Natural killer cell (primary cell): Measurements from ENCODE around the gene EMC8. TPM values are rescaled to one million over a fixed set of nuclear protein-coding genes. Genes with fewer than 3 reads are reported as not detected.

Experiments used
- ATAC-seq, 3 donors: fragments of 150-1000 bp in 2 of 3; fragments of 200-7000 bp in 1 of 3; cut with Tn5 transposase; 1 replicate in 1 of 3; 2 replicates in 2 of 3; pipeline ENCODE4 v1.10.0; 2021; ENCODE audit warnings: mild to moderate bottlenecking in 2 of 3, moderate library complexity in 2 of 3
- DNase-seq, 2 donors: peaks; one replicate each; pipeline versions ENCODE4 v3.0.0 to v3.0.0-alpha.2; 2013 to 2021; ENCODE audit warnings: mixed read lengths in 1 of 2
- H3K27ac ChIP-seq: one replicate; pipeline ENCODE4 v1.5.1; 2013; ENCODE audit warnings: mild to moderate bottlenecking, low read length
- H3K27me3 ChIP-seq: one replicate; pipeline ENCODE4 v1.6.1; 2013; ENCODE audit warnings: low read length; ENCODE audit not compliant: control insufficient read depth, insufficient read depth
- H3K36me3 ChIP-seq: one replicate; pipeline ENCODE4 v1.6.1; 2013; ENCODE audit warnings: low read length; ENCODE audit not compliant: control insufficient read depth, insufficient read depth
- H3K4me1 ChIP-seq: one replicate; pipeline ENCODE4 v1.6.1; 2013; ENCODE audit warnings: low read length; ENCODE audit not compliant: control insufficient read depth, insufficient read depth
- H3K4me3 ChIP-seq: one replicate; pipeline ENCODE4 v1.5.1; 2013; ENCODE audit warnings: low read length
- H3K9me3 ChIP-seq: one replicate; pipeline ENCODE4 v1.6.1; 2013; ENCODE audit warnings: low read length; ENCODE audit not compliant: control insufficient read depth, insufficient read depth
- H3K27ac Mint-ChIP-seq, 2 donors: one replicate each; pipeline ENCODE4 v1.8.0; 2022; ENCODE audit warnings: mild to moderate bottlenecking in 2 of 2, mixed read lengths in 2 of 2, moderate library complexity in 1 of 2
- H3K27me3 Mint-ChIP-seq, 2 donors: one replicate each; pipeline ENCODE4 v1.8.0; 2022; ENCODE audit warnings: low read depth in 2 of 2, mixed read lengths in 2 of 2
- H3K36me3 Mint-ChIP-seq: one replicate; pipeline ENCODE4 v1.8.0; 2022; ENCODE audit warnings: mixed read lengths
- H3K4me1 Mint-ChIP-seq, 2 donors: one replicate each; pipeline ENCODE4 v1.8.0; 2022; ENCODE audit warnings: mixed read lengths in 2 of 2
- H3K4me3 Mint-ChIP-seq: one replicate; pipeline ENCODE4 v1.8.0; 2022; ENCODE audit warnings: mild to moderate bottlenecking, moderate library complexity, mixed read lengths
- H3K9me3 Mint-ChIP-seq, 2 donors: one replicate each; pipeline ENCODE4 v1.8.0; 2022; ENCODE audit warnings: mixed read lengths in 2 of 2
- WGBS: methylation state at CpG from one replicate; pipeline ENCODE4 v1.1.7; 2013; ENCODE audit warnings: missing lambda C conversion rate; ENCODE audit not compliant: insufficient coverage; 5-methylcytosine and 5-hydroxymethylcytosine counted together
- intact Hi-C: fragments of 100-400 bp; cut with micrococcal nuclease; formaldehyde crosslinking; loops from one replicate; pipeline ENCODE4 v1.14.2; 2022
- total RNA-seq, 4 donors: library from RNA; stranded (reverse); fragments of 120-200 nt in 1 of 4; gene quantifications; one replicate each; pipeline versions ENCODE4 v1.2.3 to v1.2.4, GENCODE V29; 2013 to 2022
- TF ChIP-seq, protein P1 (sequence below): fragments of 200-600 bp; IDR thresholded peaks from one replicate; pipeline ENCODE4 v1.8.0; 2022; ENCODE audit warnings: antibody characterized with exemption

EMC8 gene
- total RNA-seq, 3 donors from 2014 or later (not counting 1 experiment from before 2014, with no cell fraction given) = 21.2 to 26.4 (median 24.1) TPM

GRCh38 chr16:85844169-85844481 is 44.8 kb upstream of the EMC8 start:
- no peak overlapping the region for H3K27ac ChIP-seq
- intact Hi-C loops = no loop called here

DNA sequence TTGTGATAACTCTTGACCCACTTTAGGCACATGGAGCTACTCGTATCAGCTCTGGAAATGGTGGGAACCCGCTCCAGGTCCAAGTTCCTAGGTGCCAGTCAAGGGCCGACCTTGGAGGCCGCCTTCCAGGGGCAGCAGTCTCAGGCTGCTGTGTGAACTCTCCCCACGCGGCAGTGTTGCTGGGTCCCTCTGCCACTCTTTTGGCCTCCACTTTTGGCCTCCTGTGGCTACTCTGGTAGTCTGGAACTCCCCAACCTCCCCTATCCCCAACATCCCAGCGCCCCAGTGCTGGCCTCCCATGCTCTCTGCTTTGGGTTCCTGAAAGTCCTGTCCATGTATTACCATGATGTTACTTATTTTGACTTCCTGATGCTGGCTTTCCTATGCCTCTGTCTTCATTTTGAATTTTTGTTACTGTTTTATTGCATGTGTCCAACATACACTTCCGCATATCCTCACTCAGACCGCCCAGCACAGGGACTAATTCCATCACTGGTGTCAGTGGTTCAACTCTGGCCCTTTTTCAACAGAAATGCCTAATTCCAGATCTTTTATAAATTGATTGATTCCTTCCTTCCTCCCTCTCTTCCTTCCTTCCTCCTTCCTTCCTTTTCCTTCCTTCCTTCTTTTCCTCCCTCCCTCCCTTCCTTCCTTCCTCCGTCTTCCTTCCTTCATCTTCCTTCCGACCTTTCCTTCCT is 44.3 kb upstream of the EMC8 start:
- H3K9me3 ChIP-seq = no peaks in the 10 kb centered on the region
- no peaks in the 10 kb centered on the region for H3K9me3 Mint-ChIP-seq
- H3K36me3 Mint-ChIP-seq = no peaks in the 10 kb centered on the region
- H3K4me3 Mint-ChIP-seq = no peak overlapping the region
- H3K27me3 Mint-ChIP-seq = peaks cover 22 to 27% of the 10 kb centered on the region in 2 donors
- H3K27ac Mint-ChIP-seq = no peak overlapping the region
- H3K4me1 Mint-ChIP-seq = peaks cover 25 to 26% of the 10 kb centered on the region in 2 donors
- ATAC-seq = no peak
- no peaks in the 10 kb centered on the region for H3K27me3 ChIP-seq
- intact Hi-C loops = no loop called here
- no peaks in the 10 kb centered on the region for H3K36me3 ChIP-seq
- TF ChIP-seq, protein P1, sequence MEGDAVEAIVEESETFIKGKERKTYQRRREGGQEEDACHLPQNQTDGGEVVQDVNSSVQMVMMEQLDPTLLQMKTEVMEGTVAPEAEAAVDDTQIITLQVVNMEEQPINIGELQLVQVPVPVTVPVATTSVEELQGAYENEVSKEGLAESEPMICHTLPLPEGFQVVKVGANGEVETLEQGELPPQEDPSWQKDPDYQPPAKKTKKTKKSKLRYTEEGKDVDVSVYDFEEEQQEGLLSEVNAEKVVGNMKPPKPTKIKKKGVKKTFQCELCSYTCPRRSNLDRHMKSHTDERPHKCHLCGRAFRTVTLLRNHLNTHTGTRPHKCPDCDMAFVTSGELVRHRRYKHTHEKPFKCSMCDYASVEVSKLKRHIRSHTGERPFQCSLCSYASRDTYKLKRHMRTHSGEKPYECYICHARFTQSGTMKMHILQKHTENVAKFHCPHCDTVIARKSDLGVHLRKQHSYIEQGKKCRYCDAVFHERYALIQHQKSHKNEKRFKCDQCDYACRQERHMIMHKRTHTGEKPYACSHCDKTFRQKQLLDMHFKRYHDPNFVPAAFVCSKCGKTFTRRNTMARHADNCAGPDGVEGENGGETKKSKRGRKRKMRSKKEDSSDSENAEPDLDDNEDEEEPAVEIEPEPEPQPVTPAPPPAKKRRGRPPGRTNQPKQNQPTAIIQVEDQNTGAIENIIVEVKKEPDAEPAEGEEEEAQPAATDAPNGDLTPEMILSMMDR = no peak
- H3K4me1 ChIP-seq = peaks cover 25% of the 10 kb centered on the region
- DNase-seq = no peak
- no peak overlapping the region for H3K27ac ChIP-seq
- no peak overlapping the region for H3K4me3 ChIP-seq
- WGBS = 93% methylated on average over 11 of the region's 11 CpGs

More at GRCh38 chr16:85844169-85844481, 44.8 kb upstream of the EMC8 start:
- peak overlapping the region in 1 of 2 donors; percentile 70 for H3K27ac Mint-ChIP-seq
- H3K9me3 Mint-ChIP-seq = no peaks in the 10 kb centered on the region
- no peaks in the 10 kb centered on the region for H3K36me3 Mint-ChIP-seq
- Histone ChIP-seq H3K9me3 (no peaks in the 10 kb centered on the region), H3K4me3 (no peak overlapping the region), H3K4me1 (peaks cover 20% of the 10 kb centered on the region), H3K36me3 (no peaks in the 10 kb centered on the region), H3K27me3 (no peaks in the 10 kb centered on the region)
- H3K4me3 Mint-ChIP-seq = no peak overlapping the region
- peaks cover 25 to 26% of the 10 kb centered on the region in 2 donors for H3K4me1 Mint-ChIP-seq
- TF ChIP-seq, protein P1 = no peak
- ATAC-seq (no peak), DNase-seq (no peak)
- peaks cover 17 to 23% of the 10 kb centered on the region in 2 donors for H3K27me3 Mint-ChIP-seq

GRCh38 chr16:85842848-85843247 is 43.5 kb upstream of the EMC8 start:
- Histone ChIP-seq H3K9me3 (no peaks in the 10 kb centered on the region), H3K27ac (no peak overlapping the region), H3K4me3 (no peak overlapping the region), H3K27me3 (no peaks in the 10 kb centered on the region), H3K4me1 (peaks cover 27% of the 10 kb centered on the region), H3K36me3 (no peaks in the 10 kb centered on the region)
- H3K27me3 Mint-ChIP-seq = peaks cover 22 to 27% of the 10 kb centered on the region in 2 donors
- no peaks in the 10 kb centered on the region for H3K36me3 Mint-ChIP-seq
- WGBS = 98% methylated on average over 9 of the region's 9 CpGs
- intact Hi-C loops = no loop called here
- ATAC-seq = no peak
- no peak for DNase-seq
- peaks cover 21 to 22% of the 10 kb centered on the region in 2 donors for H3K4me1 Mint-ChIP-seq
- H3K4me3 Mint-ChIP-seq = no peak overlapping the region
- TF ChIP-seq, protein P1 = no peak
- no peak overlapping the region for H3K27ac Mint-ChIP-seq
- H3K9me3 Mint-ChIP-seq = no peaks in the 10 kb centered on the region

DNA sequence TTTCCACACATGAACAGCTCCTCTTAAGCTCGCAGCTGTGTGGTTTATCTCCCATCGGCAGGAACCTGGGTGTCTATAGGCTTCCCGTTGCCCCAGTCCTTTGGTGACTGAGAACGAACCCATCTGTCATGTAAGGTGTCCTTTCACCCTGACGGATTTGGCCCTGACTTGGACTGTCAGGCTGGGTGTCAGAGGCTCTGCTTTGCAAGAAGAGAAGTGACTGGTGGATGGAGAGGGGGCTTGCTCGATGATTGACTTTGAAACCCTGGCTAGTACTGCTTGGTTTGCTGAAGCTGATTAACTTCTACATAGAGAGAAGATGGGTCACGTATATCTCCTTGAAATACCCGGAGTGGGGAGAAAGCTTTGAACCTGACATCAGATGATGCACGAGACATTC is 43.1 kb upstream of the EMC8 start:
- no peak for DNase-seq
- no peak overlapping the region for H3K27ac Mint-ChIP-seq
- H3K27me3 Mint-ChIP-seq = peaks cover 23 to 27% of the 10 kb centered on the region in 2 donors
- H3K9me3 ChIP-seq = no peaks in the 10 kb centered on the region
- TF ChIP-seq, protein P1 = no peak
- intact Hi-C loops = no loop called here
- H3K4me3 ChIP-seq = no peak overlapping the region
- H3K27ac ChIP-seq = no peak overlapping the region
- no peaks in the 10 kb centered on the region for H3K36me3 ChIP-seq
- H3K36me3 Mint-ChIP-seq = no peaks in the 10 kb centered on the region
- H3K4me1 Mint-ChIP-seq = peaks cover 17 to 18% of the 10 kb centered on the region in 2 donors
- no peak overlapping the region for H3K4me3 Mint-ChIP-seq
- H3K9me3 Mint-ChIP-seq = no peaks in the 10 kb centered on the region
- WGBS = 88% methylated on average over 9 of the region's 9 CpGs
- ATAC-seq = no peak
- peaks cover 27% of the 10 kb centered on the region for H3K4me1 ChIP-seq
- no peaks in the 10 kb centered on the region for H3K27me3 ChIP-seq
